EL (cell line): Measurements from ENCODE around the gene TUT4.
A peak's percentile ranks its signal among the peaks of the same experiment; 100 is the strongest.

Experiments
- DNase-seq: peaks from one replicate; pipeline ENCODE4 v3.0.0-alpha.2; 2016

TUT4 gene

DNA sequence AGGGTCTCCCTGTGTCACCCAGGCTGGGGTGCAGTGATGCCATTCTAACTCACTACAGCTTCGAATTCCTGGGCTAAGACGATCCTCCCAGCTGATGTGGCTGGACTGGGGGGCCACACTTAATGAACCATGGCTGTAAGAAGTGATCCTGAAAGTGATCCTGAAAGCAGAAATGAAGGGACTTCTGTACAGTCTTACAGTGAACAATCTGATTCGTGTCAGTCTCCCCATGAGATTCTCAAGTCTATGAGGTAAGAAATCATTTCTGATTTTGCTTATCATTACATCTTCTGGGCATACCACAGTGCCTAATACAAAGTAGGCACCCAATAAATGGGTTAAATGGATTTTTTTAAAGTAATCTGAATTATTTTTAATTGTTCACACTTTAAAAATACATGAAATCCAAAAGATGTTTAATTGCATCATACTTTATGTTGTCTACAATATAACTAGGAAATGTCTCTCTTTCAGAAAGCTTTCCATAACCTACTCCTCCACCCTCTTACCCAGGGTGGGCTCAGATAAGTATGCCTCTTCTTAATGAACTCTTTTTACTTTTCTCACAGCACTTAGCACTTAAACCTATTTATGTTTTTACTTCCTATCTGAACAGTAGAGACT lies 21.5 kb downstream of the TUT4 start:
- no peak for DNase-seq

- DNase-seq = no peak
Observed at GRCh38 chr1:52530563-52531144, 22.2 kb downstream of the TUT4 start.

GRCh38 chr1:52523376-52523775 lies 29.5 kb downstream of the TUT4 start:
- DNase-seq = no peak

DNA sequence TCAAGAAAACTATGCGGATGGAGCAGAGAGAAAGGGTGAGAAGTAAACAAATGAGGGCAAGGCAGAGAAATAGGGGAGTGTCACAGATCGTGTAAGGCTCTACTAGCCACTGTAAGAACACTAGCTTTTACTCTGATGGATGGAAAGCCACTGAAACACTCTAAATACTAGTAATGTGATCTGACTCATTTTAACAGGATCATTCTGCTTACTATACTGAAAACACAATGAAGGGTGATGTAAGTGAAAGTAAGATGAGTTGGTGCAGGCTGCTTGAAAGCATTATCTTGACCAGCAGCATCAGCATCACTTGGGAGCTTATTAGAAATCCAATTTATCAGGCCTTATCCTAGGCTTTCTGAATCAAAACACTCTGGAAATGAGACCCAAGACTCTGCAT lies 32.7 kb downstream of the TUT4 start:
- DNase-seq = peak; percentile 7

GRCh38 chr1:52518962-52519361 lies 33.9 kb downstream of the TUT4 start:
- DNase-seq = no peak

GRCh38 chr1:52511851-52512615 lies 40.9 kb downstream of the TUT4 start:
- no peak for DNase-seq

- DNase-seq = no peak
Observed at GRCh38 chr1:52511439-52511838, 41.5 kb downstream of the TUT4 start.

DNA sequence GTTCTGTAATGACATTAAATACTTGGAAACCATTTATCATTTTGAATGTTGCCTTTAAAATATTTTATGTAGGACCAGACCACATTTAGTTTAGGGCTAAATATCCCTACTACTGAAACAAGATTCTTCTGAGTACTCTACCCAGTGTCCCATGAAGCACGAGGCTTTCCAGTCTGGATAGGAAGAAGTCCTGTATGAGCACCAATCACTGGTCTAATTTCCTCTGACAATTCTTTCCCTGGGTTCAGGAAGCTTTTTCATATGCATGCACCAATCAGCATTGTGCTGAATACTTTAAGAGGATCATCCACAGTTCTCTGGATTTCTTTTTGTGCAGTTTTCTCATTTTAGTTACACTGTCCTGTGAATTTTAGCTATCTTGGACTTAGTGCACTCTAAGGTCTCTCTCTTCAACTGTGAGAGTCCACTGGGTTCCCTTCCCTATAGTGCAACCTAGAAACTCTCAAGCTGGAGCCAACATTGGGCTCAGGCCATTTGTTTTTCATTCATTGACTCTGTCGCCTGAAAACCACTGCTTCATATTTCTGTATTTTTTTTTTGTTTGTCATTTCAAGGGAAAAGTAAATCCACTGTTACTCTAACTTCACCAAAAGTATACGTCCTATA lies 45.9 kb downstream of the TUT4 start:
- no peak for DNase-seq

- no peak for DNase-seq
Observed at GRCh38 chr1:52506349-52506748, 46.5 kb downstream of the TUT4 start.

DNA sequence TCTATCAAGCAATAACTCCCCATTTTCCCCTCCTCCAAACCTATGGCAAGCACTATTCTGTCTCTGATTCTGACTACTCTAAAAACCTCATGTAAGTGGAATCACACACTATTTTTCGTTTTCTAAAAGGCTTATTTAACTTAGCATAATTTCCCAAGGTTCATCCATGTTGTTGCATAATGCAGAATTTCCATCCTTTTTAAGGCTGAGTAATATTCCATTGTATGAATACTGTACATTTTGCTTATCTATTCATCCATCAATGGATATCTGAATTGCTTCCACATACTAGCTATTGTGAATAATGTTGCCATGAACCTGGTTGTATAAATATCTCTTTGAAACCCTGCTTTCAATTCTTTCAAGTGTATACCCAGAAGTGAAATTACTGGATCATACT lies 48.2 kb downstream of the TUT4 start:
- no peak for DNase-seq

- DNase-seq = no peak
Observed at GRCh38 chr1:52503706-52504105, 49.2 kb downstream of the TUT4 start.

GRCh38 chr1:52502789-52503188 lies 50.1 kb downstream of the TUT4 start:
- no peak for DNase-seq

GRCh38 chr1:52487632-52488031 lies 65.3 kb downstream of the TUT4 start:
- no peak for DNase-seq

- DNase-seq = no peak
Observed at GRCh38 chr1:52482326-52483004, 70.4 kb downstream of the TUT4 start.

DNA sequence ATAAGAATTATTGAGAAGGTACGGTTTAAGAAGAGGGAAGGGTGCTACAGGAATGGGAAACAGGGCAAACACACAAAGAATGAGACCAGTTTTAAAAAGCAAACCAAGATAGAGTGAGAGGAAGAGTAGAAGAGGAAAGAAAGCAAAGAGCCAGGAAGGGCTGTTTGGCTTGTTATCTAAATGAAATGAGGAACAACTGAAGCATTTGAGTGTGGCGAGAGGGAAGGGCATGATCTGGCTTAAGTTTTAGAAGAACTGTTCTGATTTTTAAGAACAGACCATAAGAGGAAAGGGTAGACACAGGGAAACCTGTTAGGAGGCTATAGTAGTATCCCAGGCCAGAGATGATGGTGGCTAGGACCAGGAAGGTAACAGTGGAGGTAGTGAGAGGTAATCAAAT lies 73.8 kb downstream of the TUT4 start:
- DNase-seq = no peak

GRCh38 chr1:52477876-52478275 lies 75.0 kb downstream of the TUT4 start:
- DNase-seq = no peak

- DNase-seq = no peak
Observed at GRCh38 chr1:52476943-52477342, 75.9 kb downstream of the TUT4 start.

GRCh38 chr1:52474807-52475206 lies 78.1 kb downstream of the TUT4 start:
- DNase-seq = no peak

- no peak for DNase-seq
Observed at GRCh38 chr1:52473039-52473438, 79.9 kb downstream of the TUT4 start.

DNA sequence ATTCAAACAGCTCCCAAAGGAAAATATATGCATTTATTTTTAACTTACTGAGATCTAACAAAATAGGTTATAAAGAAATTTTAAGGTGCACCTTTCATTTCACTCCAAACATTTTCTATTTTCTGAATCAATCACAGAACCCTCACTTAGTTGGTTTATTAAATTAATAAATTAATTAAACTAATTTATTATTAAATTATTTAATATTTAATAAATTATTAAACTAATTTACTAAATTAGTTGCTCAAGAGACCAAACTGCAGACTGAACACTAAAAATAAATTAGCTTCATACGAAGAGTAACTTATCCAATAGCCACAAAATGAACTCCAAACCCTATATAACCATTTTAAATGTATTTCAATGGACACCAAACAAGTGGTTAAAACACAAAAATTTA lies 80.5 kb downstream of the TUT4 start:
- DNase-seq = no peak

GRCh38 chr1:52469108-52469507 lies 83.8 kb downstream of the TUT4 start:
- no peak for DNase-seq

DNA sequence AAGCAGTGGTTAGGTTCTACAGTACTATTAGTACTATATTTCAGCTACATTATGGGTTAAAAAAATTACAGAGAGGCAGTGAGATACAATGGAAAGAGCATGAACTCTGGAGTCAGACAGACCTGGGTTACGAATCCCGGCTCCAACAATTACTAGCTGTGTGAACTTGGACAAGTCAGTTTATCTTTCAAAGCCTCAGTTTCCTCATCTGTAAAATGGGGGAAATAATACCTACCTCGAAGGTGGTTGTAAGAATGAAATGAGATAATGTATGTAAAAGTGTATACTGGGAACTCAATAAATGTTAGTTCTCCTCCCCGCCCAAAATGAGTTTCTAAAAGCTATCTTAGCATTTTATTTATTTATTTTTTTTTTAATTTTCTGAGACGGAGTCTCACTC lies 89.0 kb downstream of the TUT4 start:
- DNase-seq = no peak

DNA sequence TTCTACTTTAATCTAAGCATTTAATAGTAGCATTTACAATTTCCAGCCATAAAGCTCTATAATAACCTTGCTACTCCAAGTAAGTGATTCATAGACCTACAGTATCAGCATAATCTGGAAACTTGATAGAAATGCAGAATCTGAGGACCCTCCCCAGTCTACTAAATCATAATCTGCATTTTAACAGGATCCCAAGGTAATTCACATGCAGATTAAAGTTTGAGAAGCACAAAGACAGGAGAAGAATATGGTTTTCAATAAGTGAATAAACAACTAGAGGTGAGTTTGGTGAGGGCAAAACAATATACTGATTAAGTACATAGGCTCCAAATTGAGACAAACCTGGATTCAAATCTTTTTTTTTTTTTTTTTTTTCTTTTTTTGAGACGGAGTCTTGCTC lies 91.1 kb downstream of the TUT4 start:
- no peak for DNase-seq
